GM12873 (cell line): ENCODE measurements around the gene PDE6D.

ENCODE experiments used
- TF ChIP-seq, protein P1 (sequence below): IDR thresholded peaks from 2 replicates; pipeline ENCODE4 v1.5.1; 2012; ENCODE audit warnings: low read depth, mild to moderate bottlenecking, moderate library complexity, low read length, control low read depth; ENCODE audit not compliant: insufficient read depth; ENCODE audit errors: missing control alignments

Gene PDE6D

DNA sequence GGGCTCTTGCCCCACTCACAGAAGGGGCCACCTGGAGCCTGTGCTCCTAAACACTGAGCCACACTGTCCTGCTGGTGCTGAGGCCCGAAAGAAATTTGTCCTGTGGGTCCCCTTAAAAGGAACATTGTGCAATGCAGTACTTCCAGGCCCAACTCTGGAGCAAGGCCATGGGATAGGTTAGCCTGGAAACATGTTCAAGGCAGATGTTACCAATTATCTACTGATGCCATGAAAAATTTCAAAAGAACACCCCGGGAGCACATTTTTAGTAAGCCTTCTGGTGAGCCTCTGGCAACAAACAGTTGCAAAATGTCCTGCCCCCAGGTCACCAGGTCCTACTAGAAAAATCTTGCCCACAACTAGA is 85.1 kb downstream of the PDE6D start:
- TF ChIP-seq, protein P1, sequence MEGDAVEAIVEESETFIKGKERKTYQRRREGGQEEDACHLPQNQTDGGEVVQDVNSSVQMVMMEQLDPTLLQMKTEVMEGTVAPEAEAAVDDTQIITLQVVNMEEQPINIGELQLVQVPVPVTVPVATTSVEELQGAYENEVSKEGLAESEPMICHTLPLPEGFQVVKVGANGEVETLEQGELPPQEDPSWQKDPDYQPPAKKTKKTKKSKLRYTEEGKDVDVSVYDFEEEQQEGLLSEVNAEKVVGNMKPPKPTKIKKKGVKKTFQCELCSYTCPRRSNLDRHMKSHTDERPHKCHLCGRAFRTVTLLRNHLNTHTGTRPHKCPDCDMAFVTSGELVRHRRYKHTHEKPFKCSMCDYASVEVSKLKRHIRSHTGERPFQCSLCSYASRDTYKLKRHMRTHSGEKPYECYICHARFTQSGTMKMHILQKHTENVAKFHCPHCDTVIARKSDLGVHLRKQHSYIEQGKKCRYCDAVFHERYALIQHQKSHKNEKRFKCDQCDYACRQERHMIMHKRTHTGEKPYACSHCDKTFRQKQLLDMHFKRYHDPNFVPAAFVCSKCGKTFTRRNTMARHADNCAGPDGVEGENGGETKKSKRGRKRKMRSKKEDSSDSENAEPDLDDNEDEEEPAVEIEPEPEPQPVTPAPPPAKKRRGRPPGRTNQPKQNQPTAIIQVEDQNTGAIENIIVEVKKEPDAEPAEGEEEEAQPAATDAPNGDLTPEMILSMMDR: no peak

DNA sequence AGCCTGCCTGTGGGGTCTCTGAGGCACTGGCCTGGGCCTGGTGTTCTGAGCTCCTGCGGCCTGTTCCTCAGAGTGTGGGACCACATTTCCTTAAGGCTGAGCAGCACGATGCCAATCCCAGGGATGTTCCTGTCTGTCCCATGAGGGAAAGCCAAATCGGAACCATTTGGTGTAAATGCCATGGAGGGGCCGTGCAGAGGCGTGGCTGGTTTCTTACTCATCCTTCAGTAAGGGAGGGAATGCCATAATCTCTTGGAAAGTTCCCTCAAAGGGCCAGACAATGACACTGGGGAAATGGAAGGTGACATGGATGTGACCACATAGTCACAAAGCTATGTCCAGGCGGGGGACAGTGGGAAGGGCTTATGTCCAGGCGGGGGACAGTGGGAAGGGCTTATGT is 87.1 kb downstream of the PDE6D start:
- TF ChIP-seq, protein P1: no peak

DNA sequence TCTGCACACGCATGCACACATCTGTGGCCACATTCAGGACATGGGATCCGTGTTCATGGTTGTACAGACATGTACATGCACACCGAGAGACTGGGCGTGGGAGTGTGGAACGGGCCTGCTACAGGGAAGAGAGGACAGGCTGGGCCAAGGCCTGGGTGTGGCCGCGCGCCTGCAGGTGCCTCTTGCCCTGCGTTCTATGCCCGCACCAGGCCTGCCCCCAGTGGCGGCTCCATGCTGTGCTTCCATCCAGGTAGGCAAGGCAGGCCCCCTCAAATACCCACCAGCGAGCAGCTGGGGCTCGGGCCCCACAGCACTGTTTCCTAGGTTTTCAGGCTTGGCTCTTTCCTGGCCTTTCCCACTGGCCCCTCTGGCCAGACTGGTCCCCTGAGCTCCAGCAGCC is 88.2 kb downstream of the PDE6D start:
- TF ChIP-seq, protein P1: peak; percentile 12

DNA sequence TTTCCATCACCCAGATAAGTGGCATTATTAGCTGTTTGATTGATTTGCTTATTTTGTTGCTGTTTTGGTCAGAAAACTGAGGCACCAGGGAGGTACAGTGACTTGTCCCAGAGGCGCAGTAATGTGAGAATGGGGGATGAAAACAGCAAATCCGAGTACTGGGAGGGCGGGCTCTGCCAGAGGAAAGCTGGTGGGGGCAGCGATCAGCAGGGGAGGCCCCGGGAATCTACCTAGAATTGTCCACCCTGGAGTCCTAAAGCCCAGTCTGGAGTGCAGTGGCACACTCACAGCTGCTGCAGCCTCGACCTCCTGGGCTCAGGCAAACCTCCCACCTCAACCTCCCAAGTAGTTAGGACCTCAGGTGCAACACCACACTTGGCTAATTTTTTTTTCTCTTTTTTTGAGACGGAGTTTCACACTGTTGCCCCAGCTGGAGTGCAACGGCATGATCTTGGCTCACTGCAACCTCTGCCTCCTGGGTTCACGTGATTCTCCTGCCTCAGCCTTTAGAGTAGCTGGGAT is 89.8 kb downstream of the PDE6D start:
- TF ChIP-seq, protein P1: no peak

DNA sequence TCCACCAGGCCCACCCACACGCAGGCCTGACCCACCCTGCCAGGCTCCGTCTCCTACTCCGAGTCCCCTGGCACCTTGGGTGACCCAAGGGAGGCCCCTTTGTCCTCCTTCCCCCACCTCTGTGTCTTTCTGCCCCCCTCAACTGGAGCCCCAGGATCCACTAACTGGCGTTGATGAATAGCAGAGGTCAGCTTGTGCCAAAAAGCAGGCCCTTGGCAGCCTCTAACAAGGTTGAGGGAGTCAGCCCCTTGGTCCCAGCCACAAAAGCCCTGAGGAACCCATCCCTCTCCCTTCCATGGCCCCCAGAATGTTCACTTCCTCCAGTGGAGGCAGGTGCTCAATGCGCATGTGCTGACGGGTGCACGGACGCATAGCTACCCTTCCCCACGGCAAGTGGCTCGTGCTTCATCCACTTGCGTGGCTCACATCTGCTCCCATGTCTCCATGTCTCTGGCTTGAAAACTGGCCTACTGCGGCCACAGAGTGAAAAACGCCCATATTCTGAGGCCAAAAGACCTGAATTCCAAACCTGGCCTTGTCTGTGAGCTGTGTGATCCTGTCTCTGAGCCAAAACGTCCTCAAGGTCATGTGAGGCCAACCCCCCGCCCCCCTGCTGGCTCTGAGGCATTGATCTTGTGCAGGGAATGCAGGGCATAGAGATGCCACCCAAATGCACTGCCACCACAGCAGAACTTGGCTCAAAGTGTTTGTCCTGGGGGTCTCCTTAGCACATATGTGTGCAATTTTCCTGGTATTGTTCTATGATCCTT is 91.8 kb downstream of the PDE6D start:
- TF ChIP-seq, protein P1: no peak

DNA sequence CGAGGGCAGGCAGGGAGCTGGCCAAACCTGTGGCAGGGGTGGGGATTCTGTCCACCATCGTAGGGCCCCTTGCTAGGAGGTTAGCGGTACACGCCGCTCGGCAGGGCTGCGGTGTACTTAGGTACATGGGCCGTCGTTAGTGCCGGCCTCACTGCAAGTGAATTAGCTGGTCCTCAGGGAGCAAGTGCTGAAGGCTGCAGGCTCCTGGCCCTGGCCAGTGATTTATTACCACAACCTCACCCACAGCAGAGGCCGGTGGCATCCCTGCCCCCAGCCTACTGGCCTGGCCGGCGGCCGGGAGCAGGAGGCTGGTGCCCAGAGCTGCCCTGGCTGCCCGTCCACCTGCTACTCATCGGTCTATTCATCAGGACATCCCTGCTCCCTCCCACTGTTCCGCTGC is 92.4 kb downstream of the PDE6D start:
- TF ChIP-seq, protein P1: no peak

DNA sequence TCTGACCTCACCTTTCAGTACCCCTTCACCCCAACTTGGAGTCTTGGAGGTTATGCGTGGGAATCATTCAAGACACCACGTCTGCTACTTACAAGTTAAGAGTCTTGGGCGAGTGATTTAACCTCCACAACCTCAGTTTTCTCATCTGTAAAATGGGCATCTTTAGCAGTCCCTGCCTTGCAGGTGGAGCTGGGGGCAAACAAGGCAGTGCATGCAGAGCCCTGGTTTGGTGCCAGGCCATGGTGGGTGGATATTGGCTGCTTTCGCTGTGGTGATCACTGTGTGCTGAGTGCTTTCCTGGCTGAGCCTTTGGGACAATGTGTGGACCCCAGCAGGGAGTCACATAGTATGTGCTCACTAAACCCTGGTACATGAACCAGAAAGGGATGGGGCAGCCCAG is 93.1 kb downstream of the PDE6D start:
- TF ChIP-seq, protein P1: no peak
